Measurements from ENCODE around the gene TYROBP.
"Not testable (repeated sequence)": the region's sequence is repeated elsewhere in the genome, so short reads cannot be mapped to it uniquely, and the experiment has no call there.

TYROBP gene

GRCh38 chr19:35931161-35931873 lies 23.2 kb upstream of the TYROBP start:
- DNase-seq = peak; percentile 99

GRCh38 chr19:35929876-35930275 lies 21.8 kb upstream of the TYROBP start:
- no peak for DNase-seq

- DNase-seq = no peak
Measured at GRCh38 chr19:35928507-35928906, 20.4 kb upstream of the TYROBP start.

GRCh38 chr19:35925501-35925900 lies 17.4 kb upstream of the TYROBP start:
- no peak for DNase-seq

GRCh38 chr19:35921012-35921411 lies 12.9 kb upstream of the TYROBP start:
- no peak for DNase-seq

GRCh38 chr19:35919306-35919705 lies 11.2 kb upstream of the TYROBP start:
- DNase-seq = no peak

GRCh38 chr19:35915443-35915842 lies 7.3 kb upstream of the TYROBP start:
- no peak for DNase-seq

GRCh38 chr19:35913589-35913988 lies 5.5 kb upstream of the TYROBP start:
- no peak for DNase-seq

- no peak for DNase-seq
Measured at GRCh38 chr19:35911790-35912189, 3.7 kb upstream of the TYROBP start.

- DNase-seq = no peak
Measured at GRCh38 chr19:35911173-35911572, 3.1 kb upstream of the TYROBP start.

- not testable (repeated sequence) for DNase-seq
Measured at GRCh38 chr19:35910355-35910754, 2.3 kb upstream of the TYROBP start.

GRCh38 chr19:35909684-35910035 lies 1.6 kb upstream of the TYROBP start:
- DNase-seq = no peak

- DNase-seq = no peak
Measured at GRCh38 chr19:35908973-35909683, 1.0 kb upstream of the TYROBP start.

- no peak for DNase-seq
Measured at GRCh38 chr19:35907377-35907745, 734 bp downstream of the TYROBP start.

- DNase-seq = no peak
Measured at GRCh38 chr19:35905178-35905727, 2.8 kb downstream of the TYROBP start.

- no peak for DNase-seq
Measured at GRCh38 chr19:35904311-35905068, 3.6 kb downstream of the TYROBP start.

GRCh38 chr19:35903550-35904179 lies 4.4 kb downstream of the TYROBP start:
- DNase-seq = no peak

GRCh38 chr19:35902870-35903475 lies 5.1 kb downstream of the TYROBP start:
- DNase-seq = no peak

GRCh38 chr19:35901854-35902661 lies 6.0 kb downstream of the TYROBP start, which contains the start of gene HCST:
Gene HCST, plus strand, starts transcription at chr19:35902529. Its CDS starts 65 bp downstream, at chr19:35902594.
- DNase-seq = no peak

- DNase-seq = no peak
Measured at GRCh38 chr19:35901055-35901644, 6.9 kb downstream of the TYROBP start.

GRCh38 chr19:35899547-35900214 lies 8.4 kb downstream of the TYROBP start:
- peak; percentile 36 for DNase-seq

Measured in NCI-H524 treated with DMSO at 0.1 percent for 48 hours (cell line).